ENCODE data around the gene SCN2A.

SCN2A gene

DNA sequence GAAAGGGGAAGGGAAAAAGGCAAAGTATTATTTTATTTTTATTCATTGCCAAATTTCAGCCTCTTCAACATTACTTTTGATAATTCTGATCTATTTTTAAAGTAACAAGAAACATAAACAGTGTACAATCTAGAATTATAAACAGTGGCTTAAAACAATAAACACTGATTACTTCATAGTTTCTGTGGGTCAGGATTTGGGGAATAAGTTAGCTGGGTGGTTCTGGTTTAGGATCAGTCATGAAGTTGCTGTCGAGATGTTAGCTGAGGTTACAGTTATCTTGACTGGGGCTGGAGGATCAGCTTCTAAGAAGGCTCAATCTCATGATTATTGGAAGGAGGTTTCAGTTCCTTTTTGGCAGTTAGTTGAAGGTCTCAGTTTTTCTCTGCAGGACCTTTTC, 109.2 kb downstream of the SCN2A start:
- DNase-seq: no peak

DNA sequence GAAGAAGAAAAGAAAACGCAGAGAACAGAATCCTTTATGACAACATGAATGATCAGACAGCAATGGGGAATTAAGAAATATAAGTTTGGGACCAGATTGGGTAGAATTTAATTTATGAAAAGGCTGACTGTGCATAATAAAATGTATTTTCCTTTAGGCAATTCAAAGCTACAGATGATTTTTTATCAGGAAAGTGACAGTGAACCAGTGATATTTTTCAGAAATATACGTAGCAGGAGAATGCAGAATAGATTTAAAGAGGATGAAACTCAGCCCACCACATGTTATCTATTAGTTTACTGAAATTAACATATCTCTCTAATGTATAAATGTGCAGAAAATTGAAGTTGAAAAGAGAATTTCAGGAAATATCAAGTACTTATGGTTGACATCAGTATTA, 110.0 kb downstream of the SCN2A start:
- no peak for DNase-seq

- DNase-seq: no peak
These were observed 118.5 kb downstream of the SCN2A start for GRCh38 chr2:165357758-165358157.

GRCh38 chr2:165361514-165361913, 122.3 kb downstream of the SCN2A start:
- no peak for DNase-seq

- no peak for DNase-seq
These were observed 130.1 kb downstream of the SCN2A start for GRCh38 chr2:165369131-165369897.

GRCh38 chr2:165369898-165370296, 130.7 kb downstream of the SCN2A start:
- no peak for DNase-seq

GRCh38 chr2:165371356-165371755, 132.1 kb downstream of the SCN2A start:
- DNase-seq: no peak

- DNase-seq: no peak
These were observed 134.2 kb downstream of the SCN2A start for GRCh38 chr2:165373278-165374010.

GRCh38 chr2:165376571-165376975, 137.4 kb downstream of the SCN2A start:
- DNase-seq: no peak

GRCh38 chr2:165382362-165382761, 143.1 kb downstream of the SCN2A start:
- no peak for DNase-seq

- no peak for DNase-seq
These were observed 151.7 kb downstream of the SCN2A start for GRCh38 chr2:165390875-165391274.

DNA sequence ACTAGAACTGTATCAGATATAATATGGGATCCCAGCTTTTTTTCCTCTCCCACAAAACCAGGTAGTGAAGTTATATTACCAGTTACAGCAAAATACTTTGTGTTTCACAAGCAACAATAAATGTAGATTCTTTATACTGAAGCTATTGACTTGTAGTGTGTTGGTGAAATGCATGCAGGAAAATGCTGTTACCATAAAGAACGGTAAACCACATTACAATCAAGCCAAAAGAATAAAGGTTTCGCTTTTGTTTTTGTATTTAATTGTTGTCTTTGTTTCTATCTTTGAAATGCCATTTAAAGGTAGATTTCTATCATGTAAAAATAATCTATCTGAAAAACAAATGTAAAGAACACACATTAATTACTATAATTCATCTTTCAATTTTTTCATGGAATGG, 152.6 kb downstream of the SCN2A start:
- no peak for DNase-seq

- DNase-seq: peak; percentile 29 to 42
These were observed 159.4 kb downstream of the SCN2A start for GRCh38 chr2:165398603-165399002.

- DNase-seq: no peak
These were observed 162.2 kb downstream of the SCN2A start for GRCh38 chr2:165401285-165401852.

DNA sequence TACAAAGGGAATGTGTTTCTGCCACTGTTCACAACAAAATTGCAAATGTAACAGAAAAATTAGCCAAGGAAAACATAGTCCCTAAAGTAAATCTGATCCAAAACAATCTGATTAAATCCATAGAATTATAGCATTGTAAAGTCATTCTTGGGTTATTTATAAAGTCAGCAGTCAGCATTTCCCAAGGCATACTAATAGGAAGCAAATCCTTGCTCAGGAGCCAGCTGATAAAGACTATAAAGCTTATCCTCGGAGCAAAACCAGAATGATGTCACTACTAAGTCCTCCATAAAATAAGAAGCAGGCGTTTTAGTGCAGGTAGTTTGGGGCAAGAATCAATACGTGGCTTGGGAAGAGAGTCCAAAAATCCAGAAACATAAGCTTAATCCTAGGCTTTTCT, 162.9 kb downstream of the SCN2A start:
- no peak for DNase-seq

DNA sequence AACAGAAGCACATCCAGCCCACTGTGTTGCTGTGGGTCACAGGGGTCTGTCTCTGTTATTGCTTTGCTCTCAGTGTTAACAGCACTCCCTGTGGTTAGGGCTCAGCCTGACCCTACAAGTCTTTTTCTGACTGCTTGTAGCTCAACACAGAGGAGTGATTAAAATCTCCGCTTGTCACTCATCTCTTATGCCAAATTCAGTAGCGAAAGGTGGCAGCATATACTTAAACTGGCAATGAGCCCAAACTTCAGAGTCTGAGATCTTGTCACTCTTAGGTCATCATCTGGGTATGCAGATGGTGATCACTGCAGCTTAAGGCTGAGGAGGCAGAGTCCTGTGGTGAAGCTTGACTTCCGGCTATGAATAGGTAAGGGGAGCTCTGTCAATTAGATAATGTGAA, 167.0 kb downstream of the SCN2A start:
- no peak for DNase-seq

DNA sequence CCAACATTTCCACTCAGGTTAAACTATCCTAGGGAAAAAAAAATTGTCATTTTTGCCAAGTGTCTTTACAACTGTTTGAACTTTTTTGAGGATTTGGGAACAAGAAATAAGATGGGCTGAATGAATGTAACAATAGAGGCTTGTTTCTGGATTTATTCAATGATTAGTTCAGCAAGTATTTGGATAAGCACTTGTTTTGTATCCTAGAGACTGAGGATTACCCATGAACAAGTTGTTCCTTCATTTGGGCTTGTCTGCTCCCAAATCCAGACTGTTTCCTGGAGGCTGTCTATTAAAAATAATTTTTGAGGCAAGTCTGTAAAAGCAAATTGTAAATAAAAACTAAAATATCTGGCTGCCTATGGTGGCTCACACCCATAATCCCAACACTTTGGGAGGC, 168.3 kb downstream of the SCN2A start:
- no peak for DNase-seq

GRCh38 chr2:165408186-165408585, 169.0 kb downstream of the SCN2A start:
- DNase-seq: no peak

DNA sequence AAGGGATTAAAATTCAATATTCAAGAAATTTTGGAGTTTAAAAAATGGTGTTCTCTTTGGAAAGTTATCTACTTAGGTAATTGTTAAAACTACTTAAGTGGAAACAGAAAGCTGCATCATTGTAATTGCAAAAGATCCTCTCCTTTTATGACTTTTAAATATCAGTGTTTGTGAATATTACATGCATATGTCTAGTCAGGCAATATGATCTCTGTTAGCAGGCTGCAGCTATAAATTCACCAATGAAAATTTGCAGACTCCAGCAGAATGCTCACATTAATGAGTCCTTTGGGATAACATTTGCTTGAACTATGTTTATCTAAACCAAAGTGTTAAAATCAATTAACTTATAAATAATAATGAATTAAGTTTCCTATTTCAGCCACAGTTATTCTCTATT, 171.1 kb downstream of the SCN2A start:
- no peak for DNase-seq

GRCh38 chr2:165414187-165414586, 175.0 kb downstream of the SCN2A start:
- DNase-seq: no peak

DNA sequence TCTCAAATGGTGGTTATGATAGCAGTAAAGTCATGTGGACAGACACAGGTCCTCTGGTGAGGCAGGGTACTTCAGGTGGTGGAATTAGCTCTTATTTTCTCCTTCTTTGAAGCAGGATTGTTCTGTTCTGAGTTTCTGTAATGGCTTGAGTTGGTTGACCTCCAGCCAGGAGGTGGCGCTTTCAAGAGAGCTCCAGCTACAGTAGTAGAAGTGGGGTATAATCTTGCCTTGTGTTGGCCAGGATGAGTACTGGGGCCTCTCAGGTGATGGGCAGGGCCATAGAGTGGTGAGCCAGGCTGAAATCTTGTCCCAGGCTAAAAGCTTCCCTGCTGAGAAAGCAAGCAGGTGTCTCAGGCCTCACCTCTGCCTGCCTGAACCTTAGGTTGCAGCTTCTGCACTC, 177.8 kb downstream of the SCN2A start:
- DNase-seq: no peak

DNA sequence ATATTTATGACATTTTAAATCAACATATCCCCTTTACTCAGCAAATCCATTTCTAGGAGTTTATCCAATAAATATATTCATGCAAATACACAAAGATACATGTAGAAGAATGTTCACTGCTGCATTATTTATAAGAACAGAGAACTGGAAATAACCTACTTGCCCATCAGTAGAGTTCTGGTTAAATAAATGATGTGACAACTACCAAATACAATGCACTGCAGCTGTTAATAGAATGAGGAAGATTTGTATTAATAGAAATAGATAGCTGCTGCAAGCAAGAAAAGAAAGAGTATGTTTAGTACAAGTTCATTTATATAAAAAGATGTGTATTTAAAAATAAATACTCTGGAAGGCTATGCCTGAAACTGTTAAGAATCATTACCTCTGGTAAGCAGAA, 181.0 kb downstream of the SCN2A start:
- DNase-seq: no peak

DNA sequence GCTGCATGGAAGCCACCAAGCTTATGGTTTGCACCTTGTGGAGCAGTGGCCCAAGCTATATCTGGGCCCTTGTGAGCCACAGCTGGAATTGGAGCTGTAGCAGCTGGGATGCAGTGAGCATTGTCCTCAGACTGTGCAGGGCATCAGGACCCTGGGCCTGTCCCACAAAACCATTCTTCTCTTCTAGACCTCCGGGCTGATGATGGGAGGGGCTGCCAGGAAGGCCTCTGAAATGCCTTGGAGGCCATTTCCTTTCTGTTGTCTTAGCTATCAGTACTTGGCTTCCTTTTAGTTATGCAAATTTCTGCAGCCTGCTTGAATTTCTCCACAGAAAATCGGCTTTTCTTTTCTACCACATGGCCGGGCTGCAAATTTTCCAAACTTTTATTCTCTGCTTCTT, 183.9 kb downstream of the SCN2A start:
- no peak for DNase-seq

GRCh38 chr2:165425556-165425955, 186.3 kb downstream of the SCN2A start:
- DNase-seq: no peak

Data from activated T-cell treated with anti-CD3 and anti-CD28 coated beads, Interleukin-2, amount 50 U/mL, for 48 hours (primary cell).